Gastrocnemius medialis (tissue), 4 donors: ENCODE data around the gene CHST13.

Experiments
- CTCF ChIP-seq, 5 experiments: fragments of 450-650 bp in 3 of 5; fragments of 200-600 bp in 2 of 5; sonication (generic) in 2 of 5; IDR thresholded peaks in 4 of 5; conservative IDR thresholded peaks in 1 of 5; 1 replicate in 4 of 5; 2 replicates in 1 of 5; pipeline ENCODE4 v1.5.1; 2016 to 2019; ENCODE audit warnings: antibody characterized with exemption in 5 of 5, mild to moderate bottlenecking in 3 of 5, moderate library complexity in 3 of 5
- POLR2A ChIP-seq, 2 donors: fragments of 450-650 bp; IDR thresholded peaks; one replicate each; pipeline ENCODE4 v1.6.1; 2017; ENCODE audit warnings: antibody characterized with exemption in 2 of 2, mild to moderate bottlenecking in 2 of 2, moderate library complexity in 2 of 2

GRCh38 chr3:126526668-126527005 is 2.7 kb downstream of the CHST13 start:
- no peak for TF ChIP-seq CTCF (IDR thresholded peaks at IDR 0.05 in 4 of 5, conservative IDR thresholded peaks at IDR 0.05 in 1 of 5)
- no peak for TF ChIP-seq POLR2A (IDR thresholded peaks at IDR 0.05)
